IMR-90 (cell line): ENCODE data around the gene CYP19A1. TPM values are rescaled to one million over a fixed set of nuclear protein-coding genes. Genes with fewer than 3 reads are reported as not detected.

Source experiments
- ATAC-seq: fragments of 200-7000 bp; cut with Tn5 transposase; 2 replicates; pipeline ENCODE4 v1.9.1; 2020; ENCODE audit warnings: low read depth, mild to moderate bottlenecking, moderate library complexity
- BruUV-seq: library from RNA; stranded (reverse); fragments of 400-500 nt; replicated peaks from 2 replicates; lab custom pipeline; 2021; lab: Mats Ljungman, UMichigan
- CTCF ChIA-PET: fragments of 300-600 bp; formaldehyde crosslinking; extraction: SDS; loops from one replicate; lab custom pipeline; 2021; ENCODE audit warnings: antibody characterized with exemption; lab: Yijun Ruan, JAX
- POLR2A ChIA-PET: fragments of 300-600 bp; sonication (Branson Sonifier 250); formaldehyde crosslinking; loops from one replicate; lab custom pipeline; 2022; ENCODE audit warnings: antibody characterized with exemption; ENCODE audit not compliant: unreplicated experiment; lab: Charles Lee
- DNase-seq: peaks from one replicate; pipeline ENCODE4 v3.0.0; 2013
- H2AFZ ChIP-seq: replicated peaks from 2 replicates; pipeline ENCODE3; 2013; ENCODE audit warnings: low read length, mild to moderate bottlenecking; ENCODE audit not compliant: poor library complexity
- H2AK5ac ChIP-seq: 2 replicates; pipeline ENCODE4 v1.6.1; 2013; ENCODE audit warnings: low read depth, low read length, inconsistent platforms
- H2AK9ac ChIP-seq: replicated peaks from 2 replicates; pipeline ENCODE3; 2013; ENCODE audit warnings: mild to moderate bottlenecking, low read depth, low read length, moderate library complexity; ENCODE audit not compliant: poor library complexity
- H2BK120ac ChIP-seq: 2 replicates; pipeline ENCODE4 v1.6.1; 2013; ENCODE audit warnings: low read depth, low read length, inconsistent platforms
- H2BK15ac ChIP-seq: 3 replicates; pipeline ENCODE4 v1.6.1; 2013; ENCODE audit warnings: low read depth, low read length, inconsistent platforms
- H2BK20ac ChIP-seq: 2 replicates; pipeline ENCODE4 v1.6.1; 2013; ENCODE audit warnings: low read depth, mild to moderate bottlenecking, inconsistent platforms, low read length, moderate library complexity
- H2BK5ac ChIP-seq: 2 replicates; pipeline ENCODE4 v1.6.1; 2013; ENCODE audit warnings: mild to moderate bottlenecking, low read depth, low read length, inconsistent platforms; ENCODE audit not compliant: poor library complexity, severe bottlenecking
- H3K14ac ChIP-seq: replicated peaks from 2 replicates; pipeline ENCODE4 v1.6.1; 2013; ENCODE audit warnings: low read depth, low read length, inconsistent platforms
- H3K18ac ChIP-seq: 2 replicates; pipeline ENCODE4 v1.6.1; 2013; ENCODE audit warnings: low read depth, low read length, control low read depth
- H3K23ac ChIP-seq: 2 replicates; pipeline ENCODE4 v1.6.1; 2013; ENCODE audit warnings: low read depth, low read length, inconsistent platforms
- H3K27ac ChIP-seq: 2 replicates; pipeline ENCODE4 v1.5.1; 2013; ENCODE audit warnings: mild to moderate bottlenecking, control low read depth, low read length; ENCODE audit not compliant: insufficient read depth
- H3K27me3 ChIP-seq: 2 replicates; pipeline ENCODE4 v1.6.1; 2013; ENCODE audit warnings: low read length; ENCODE audit not compliant: control insufficient read depth, insufficient read depth
- H3K36me3 ChIP-seq: 2 replicates; pipeline ENCODE4 v1.6.1; 2013; ENCODE audit warnings: low read length, mixed read lengths; ENCODE audit not compliant: control insufficient read depth, insufficient read depth
- H3K4ac ChIP-seq: 2 replicates; pipeline ENCODE4 v1.6.1; 2013; ENCODE audit warnings: low read depth, low read length, inconsistent platforms
- H3K4me1 ChIP-seq: 2 replicates; pipeline ENCODE4 v1.6.1; 2013; ENCODE audit warnings: low read length, mixed read lengths; ENCODE audit not compliant: control insufficient read depth, insufficient read depth
- H3K4me2 ChIP-seq: 2 replicates; pipeline ENCODE4 v1.6.1; 2013; ENCODE audit warnings: low read depth, mild to moderate bottlenecking, control low read depth, low read length, moderate library complexity
- H3K4me3 ChIP-seq: 2 replicates; pipeline ENCODE4 v1.5.1; 2013; ENCODE audit warnings: low read depth, mild to moderate bottlenecking, control low read depth, low read length, moderate library complexity; ENCODE audit not compliant: insufficient read depth
- H3K56ac ChIP-seq: 2 replicates; pipeline ENCODE4 v1.6.1; 2013; ENCODE audit warnings: low read length, inconsistent platforms; ENCODE audit not compliant: insufficient read depth; ENCODE audit errors: extremely low read depth
- H3K79me1 ChIP-seq, 2 experiments: 2 replicates each; pipeline ENCODE4 v1.6.1; 2013; ENCODE audit warnings: low read length in 2 of 2, inconsistent platforms in 1 of 2, low read depth in 1 of 2
- H3K9ac ChIP-seq: 2 replicates; pipeline ENCODE4 v1.6.1; 2013; ENCODE audit warnings: low read depth, low read length, control low read depth
- H3K9me1 ChIP-seq: 2 replicates; pipeline ENCODE4 v1.6.1; 2013; ENCODE audit warnings: low read length, inconsistent platforms; ENCODE audit not compliant: insufficient read depth
- H3K9me3 ChIP-seq: 2 replicates; pipeline ENCODE4 v1.6.1; 2013; ENCODE audit warnings: low read length; ENCODE audit not compliant: control insufficient read depth, insufficient read depth
- H4K20me1 ChIP-seq: 2 replicates; pipeline ENCODE4 v1.6.1; 2013; ENCODE audit warnings: low read length, inconsistent platforms; ENCODE audit not compliant: insufficient read depth
- H4K5ac ChIP-seq: 2 replicates; pipeline ENCODE4 v1.6.1; 2013; ENCODE audit warnings: mild to moderate bottlenecking, low read depth, low read length, control low read depth
- H4K8ac ChIP-seq, 2 experiments: 2 replicates each; pipeline ENCODE4 v1.6.1; 2013; ENCODE audit warnings: low read depth in 2 of 2, low read length in 2 of 2, control low read depth in 1 of 2, inconsistent platforms in 1 of 2
- H4K91ac ChIP-seq: 2 replicates; pipeline ENCODE4 v1.6.1; 2013; ENCODE audit warnings: low read depth, low read length, inconsistent platforms; ENCODE audit not compliant: insufficient read depth
- BHLHE40 ChIP-seq: fragments of 150-350 bp; IDR thresholded peaks from 2 replicates; pipeline ENCODE4 v1.6.1; 2016; ENCODE audit warnings: mild to moderate bottlenecking, low read depth, low read length
- CEBPB ChIP-seq: IDR thresholded peaks from 2 replicates; pipeline ENCODE4 v1.6.1; 2012; ENCODE audit warnings: low read depth, low read length, improper control_type of control experiment
- CHD1 ChIP-seq: IDR thresholded peaks from 2 replicates; pipeline ENCODE4 v1.6.1; 2012; ENCODE audit warnings: low read depth, low read length, improper control_type of control experiment
- FOS ChIP-seq: fragments of 150-350 bp; IDR thresholded peaks from 2 replicates; pipeline ENCODE4 v1.6.1; 2016; ENCODE audit warnings: low read depth, low read length
- MAFK ChIP-seq: IDR thresholded peaks from 2 replicates; pipeline ENCODE4 v1.6.1; 2012; ENCODE audit warnings: low read depth, low read length, improper control_type of control experiment
- MXI1 ChIP-seq: IDR thresholded peaks from 2 replicates; pipeline ENCODE4 v1.6.1; 2012; ENCODE audit warnings: low read depth, mild to moderate bottlenecking, low read length, moderate library complexity, borderline replicate concordance
- NFE2L2 ChIP-seq: fragments of 150-350 bp; IDR thresholded peaks from 2 replicates; pipeline ENCODE4 v1.6.1; 2016; ENCODE audit warnings: low read depth, mild to moderate bottlenecking, low read length
- POLR2A ChIP-seq: IDR thresholded peaks from 2 replicates; pipeline ENCODE4 v1.6.1; 2012; ENCODE audit warnings: mild to moderate bottlenecking, low read depth, low read length
- RAD21 ChIP-seq: IDR thresholded peaks from 2 replicates; pipeline ENCODE4 v1.6.1; 2012; ENCODE audit warnings: low read length, improper control_type of control experiment
- RCOR1 ChIP-seq: IDR thresholded peaks from 2 replicates; pipeline ENCODE4 v1.6.1; 2012; ENCODE audit warnings: mild to moderate bottlenecking, low read length, improper control_type of control experiment; ENCODE audit not compliant: insufficient replicate concordance
- RFX5 ChIP-seq: IDR thresholded peaks from 2 replicates; pipeline ENCODE4 v1.8.0; 2012; ENCODE audit warnings: low read depth, mild to moderate bottlenecking, low read length, moderate library complexity
- SMC3 ChIP-seq: fragments of 150-350 bp; IDR thresholded peaks from 2 replicates; pipeline ENCODE4 v1.6.1; 2016; ENCODE audit warnings: low read depth, mild to moderate bottlenecking, antibody characterized with exemption, low read length, moderate library complexity
- WGBS, 2 experiments: methylation state at CpG; one replicate each; pipeline versions ENCODE4 v1.1.5 to v1.1.7; 2013; ENCODE audit warnings: missing lambda C conversion rate in 2 of 2; ENCODE audit not compliant: insufficient read length in 1 of 2; ENCODE audit errors: extremely low coverage in 2 of 2; 5-methylcytosine and 5-hydroxymethylcytosine counted together
- dilution Hi-C: fragments of 300-500 bp; cut with HindIII; formaldehyde crosslinking; loops from one replicate; pipeline ENCODE4 v1.14.3; 2018; ENCODE audit warnings: low sequenced_read_pairs; ENCODE audit not compliant: unreplicated experiment
- in situ Hi-C: fragments of 300-500 bp; cut with MboI; formaldehyde crosslinking; loops from 3 replicates; pipeline ENCODE4 v1.14.3; 2019; ENCODE audit warnings: low sequenced_read_pairs, inconsistent platforms, mixed read lengths
- intact Hi-C: fragments of 100-400 bp; cut with micrococcal nuclease; formaldehyde crosslinking; loops from 2 replicates; pipeline ENCODE4 v1.10.0; 2022
- polyA plus RNA-seq, 3 experiments: library from polyadenylated mRNA; depleted of rRNA; stranded (reverse); fragments of >200 nt; gene quantifications; 2 replicates each; pipeline ENCODE4 v1.2.3, GENCODE V29; 2012; ENCODE audit warnings: low replicate concordance in 1 of 3
- total RNA-seq: library from RNA; depleted of rRNA; stranded (reverse); fragments of >200 nt; gene quantifications from 2 replicates; pipeline ENCODE4 v1.2.3, GENCODE V29; 2012
- TF ChIP-seq, protein P1 (sequence below): conservative IDR thresholded peaks from 2 replicates; pipeline ENCODE4 v1.5.1; 2012; ENCODE audit warnings: mild to moderate bottlenecking, low read depth, low read length, improper control_type of control experiment
- TF ChIP-seq, protein P2 (sequence below): fragments of 150-350 bp; IDR thresholded peaks from 2 replicates; pipeline ENCODE4 v1.6.1; 2017; ENCODE audit warnings: mild to moderate bottlenecking, antibody characterized with exemption, low read length, low read depth

The CYP19A1 gene
- total and polyA plus RNA-seq, 2 of the 4 experiments (the other 2 are of a cell fraction) = not detected

DNA sequence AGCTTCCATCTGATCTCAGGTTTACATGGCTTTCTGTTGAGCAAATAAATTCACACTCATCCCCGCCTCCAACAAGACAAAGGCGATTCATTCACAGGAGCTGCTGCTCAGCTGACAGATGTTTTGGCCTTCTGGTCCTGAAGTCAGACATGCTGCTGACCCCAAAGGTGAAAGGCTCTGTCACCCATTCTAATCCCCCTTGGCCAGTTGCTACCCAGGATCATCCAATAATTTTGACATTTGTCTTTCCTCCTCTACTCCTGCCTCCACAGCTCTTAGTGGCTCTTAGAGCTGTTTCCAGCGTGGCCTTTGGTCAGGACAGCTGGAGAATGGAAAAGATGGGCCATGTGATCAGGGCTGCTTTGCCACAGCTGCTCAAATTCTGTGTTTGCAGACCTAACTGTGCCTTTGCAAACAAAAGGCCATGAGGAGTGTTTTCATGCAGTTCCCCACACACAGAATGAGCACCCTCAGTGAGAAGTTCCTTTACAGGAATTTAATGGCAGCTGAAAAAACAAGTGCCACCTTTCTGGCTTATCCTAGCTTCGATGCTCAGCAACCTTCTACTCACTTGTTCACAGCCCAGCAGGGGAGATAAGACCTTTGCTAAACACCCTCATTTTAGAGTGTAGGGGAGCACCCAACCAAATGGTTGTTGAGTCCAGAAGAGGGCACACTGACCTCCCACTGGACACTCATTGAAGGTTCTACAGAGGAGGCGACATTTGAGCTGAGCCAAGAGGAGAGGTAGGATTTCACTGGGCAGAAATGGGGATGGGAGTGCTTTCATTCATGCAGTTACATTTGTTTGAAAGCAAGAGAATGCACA, 39.0 kb downstream of the CYP19A1 start (continued):
- TF ChIP-seq CEBPB = no peak

DNA sequence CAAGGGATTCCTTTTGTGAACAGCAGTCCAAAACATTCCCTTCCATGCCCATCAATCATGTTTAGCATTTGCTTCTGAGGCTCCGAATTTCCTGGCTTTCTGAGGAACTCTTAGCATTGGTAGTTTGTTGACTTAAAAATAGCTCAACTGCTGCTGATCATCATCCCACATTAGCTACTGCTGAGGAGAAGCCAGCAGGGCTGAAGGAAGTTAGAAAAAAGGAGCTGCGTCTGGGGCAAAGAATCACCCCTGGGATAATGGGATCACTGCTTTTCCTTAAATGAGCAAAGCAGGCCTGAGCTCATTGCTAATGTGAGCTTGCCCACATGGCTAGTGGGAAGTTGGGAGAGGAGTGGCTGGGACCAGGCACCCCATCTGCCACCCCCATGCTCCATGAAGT, 39.8 kb downstream of the CYP19A1 start:
- Histone ChIP-seq H3K9me3 (no peaks in the 10 kb centered on the region), H3K27me3 (peaks cover 48% of the 10 kb centered on the region), H3K9ac (no peak overlapping the region)

More for the DNA sequence above, 39.8 kb downstream of the CYP19A1 start:
- intact Hi-C loops = no loop called here
- Histone ChIP-seq H3K27ac (no peak overlapping the region), H4K20me1 (no peaks in the 10 kb centered on the region), H2BK5ac (no peak overlapping the region), H2AK9ac (no peak overlapping the region), H3K79me1 (no peaks in the 10 kb centered on the region), H3K36me3 (no peaks in the 10 kb centered on the region), H3K4me2 (no peak overlapping the region), H3K18ac (no peak overlapping the region), H3K4me3 (no peak overlapping the region), H4K8ac (no peak overlapping the region), H3K56ac (no peak overlapping the region), H2BK20ac (no peak overlapping the region), H2BK120ac (no peak overlapping the region), H3K14ac (no peak overlapping the region), H2AK5ac (no peak overlapping the region), H2AFZ (no peak overlapping the region), H4K91ac (no peak overlapping the region), H3K9me1 (no peaks in the 10 kb centered on the region), H3K23ac (no peak overlapping the region), H4K5ac (no peak overlapping the region), H2BK15ac (no peak overlapping the region), H3K4me1 (no peaks in the 10 kb centered on the region; the same call in 1 of the 2 replicates), H3K4ac (no peak overlapping the region)
- ChIA-PET POLR2A (no interaction called here), CTCF (no interaction called here)
- BruUV-seq = no TSS peak
- ATAC-seq = 0 out of 2 replicates have a peak, but pooled peaks have one; percentile 17
- in situ Hi-C loops = no loop called here
- dilution Hi-C loops = no loop called here
- no peak for DNase-seq
- WGBS, 2 experiments = no CpG with 5 or more reads among the region's 2 CpGs
- no peak for TF ChIP-seq BHLHE40
- no peak for TF ChIP-seq CHD1
- TF ChIP-seq RFX5 = no peak
- no peak for TF ChIP-seq POLR2A
- no peak for TF ChIP-seq FOS
- no peak for TF ChIP-seq RCOR1
- TF ChIP-seq, protein P1, sequence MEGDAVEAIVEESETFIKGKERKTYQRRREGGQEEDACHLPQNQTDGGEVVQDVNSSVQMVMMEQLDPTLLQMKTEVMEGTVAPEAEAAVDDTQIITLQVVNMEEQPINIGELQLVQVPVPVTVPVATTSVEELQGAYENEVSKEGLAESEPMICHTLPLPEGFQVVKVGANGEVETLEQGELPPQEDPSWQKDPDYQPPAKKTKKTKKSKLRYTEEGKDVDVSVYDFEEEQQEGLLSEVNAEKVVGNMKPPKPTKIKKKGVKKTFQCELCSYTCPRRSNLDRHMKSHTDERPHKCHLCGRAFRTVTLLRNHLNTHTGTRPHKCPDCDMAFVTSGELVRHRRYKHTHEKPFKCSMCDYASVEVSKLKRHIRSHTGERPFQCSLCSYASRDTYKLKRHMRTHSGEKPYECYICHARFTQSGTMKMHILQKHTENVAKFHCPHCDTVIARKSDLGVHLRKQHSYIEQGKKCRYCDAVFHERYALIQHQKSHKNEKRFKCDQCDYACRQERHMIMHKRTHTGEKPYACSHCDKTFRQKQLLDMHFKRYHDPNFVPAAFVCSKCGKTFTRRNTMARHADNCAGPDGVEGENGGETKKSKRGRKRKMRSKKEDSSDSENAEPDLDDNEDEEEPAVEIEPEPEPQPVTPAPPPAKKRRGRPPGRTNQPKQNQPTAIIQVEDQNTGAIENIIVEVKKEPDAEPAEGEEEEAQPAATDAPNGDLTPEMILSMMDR = no peak
- TF ChIP-seq, protein P2, sequence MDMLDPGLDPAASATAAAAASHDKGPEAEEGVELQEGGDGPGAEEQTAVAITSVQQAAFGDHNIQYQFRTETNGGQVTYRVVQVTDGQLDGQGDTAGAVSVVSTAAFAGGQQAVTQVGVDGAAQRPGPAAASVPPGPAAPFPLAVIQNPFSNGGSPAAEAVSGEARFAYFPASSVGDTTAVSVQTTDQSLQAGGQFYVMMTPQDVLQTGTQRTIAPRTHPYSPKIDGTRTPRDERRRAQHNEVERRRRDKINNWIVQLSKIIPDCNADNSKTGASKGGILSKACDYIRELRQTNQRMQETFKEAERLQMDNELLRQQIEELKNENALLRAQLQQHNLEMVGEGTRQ = no peak
- TF ChIP-seq CEBPB = no peak
- TF ChIP-seq NFE2L2 = no peak
- TF ChIP-seq MXI1 = no peak
- TF ChIP-seq SMC3 = no peak
- TF ChIP-seq RAD21 = no peak
- TF ChIP-seq MAFK = no peak
